ENCODE measurements around the gene USP44.
"Not testable (repeated sequence)": the region's sequence is repeated elsewhere in the genome, so short reads cannot be mapped to it uniquely, and the experiment has no call there.

USP44 gene

DNA sequence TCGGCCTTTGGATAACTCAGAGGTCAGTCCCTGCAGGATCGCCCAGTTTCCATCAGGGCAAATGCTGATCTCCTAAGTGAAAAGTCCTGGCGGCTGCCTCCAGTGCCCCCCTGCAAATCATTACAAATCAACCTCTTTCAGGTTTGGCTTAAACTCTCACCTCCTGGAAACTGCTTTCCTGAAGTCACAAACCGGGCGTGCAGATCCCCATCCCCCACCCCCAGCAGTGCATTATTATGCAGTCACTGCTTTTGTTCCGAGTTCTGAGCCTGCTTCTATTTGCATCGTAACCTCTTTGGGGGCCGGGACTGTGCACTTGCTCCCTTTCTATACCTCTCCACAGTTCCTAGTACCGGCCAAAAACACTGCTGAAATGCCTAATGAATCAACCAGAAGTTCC is at the start of gene USP44:
Gene USP44, minus strand, starts transcription at position 172 of the 400 bp plus-strand sequence. CDS start 17,220 bp downstream, outside the sequence.
- no peak for DNase-seq

DNA sequence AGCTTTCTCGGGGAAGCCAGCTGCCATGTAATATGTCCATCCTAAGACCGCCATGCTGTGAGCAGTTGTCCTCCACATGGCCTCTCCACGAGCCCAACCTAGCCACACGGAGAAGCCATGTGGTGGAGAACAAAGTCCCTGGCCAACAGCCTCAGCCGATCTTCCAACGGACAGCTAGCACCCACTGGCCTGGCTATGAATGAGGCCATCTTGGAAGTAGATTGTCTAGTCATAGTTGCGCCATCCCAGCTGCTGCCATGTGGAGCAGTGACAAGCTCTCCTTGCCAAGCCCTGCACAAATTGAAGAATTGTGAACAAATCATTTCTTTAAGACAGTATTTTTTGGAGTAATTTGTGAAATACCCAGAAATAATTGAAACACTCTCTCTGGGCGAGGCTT is 49.3 kb upstream of the USP44 start:
- DNase-seq = no peak

DNA sequence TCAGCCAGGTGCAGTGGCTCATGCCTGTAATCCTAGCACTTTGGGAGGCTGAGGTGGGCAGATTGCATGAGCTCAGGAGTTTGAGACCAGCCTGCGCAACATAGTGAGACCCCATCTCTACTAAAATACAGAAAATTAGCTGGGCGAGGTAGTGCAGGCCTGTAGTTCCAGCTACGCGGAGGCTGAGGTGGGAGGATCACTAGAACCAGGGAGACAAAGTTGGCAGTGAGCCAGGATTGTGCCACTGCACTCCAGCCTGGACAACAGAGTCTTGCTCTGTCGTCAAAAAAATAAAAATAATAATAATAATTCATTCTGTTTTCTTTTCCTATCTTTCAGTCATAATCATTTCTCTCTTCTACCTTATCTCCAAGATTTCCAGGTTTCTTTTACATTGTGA is 48.6 kb upstream of the USP44 start:
- no peak for DNase-seq

DNA sequence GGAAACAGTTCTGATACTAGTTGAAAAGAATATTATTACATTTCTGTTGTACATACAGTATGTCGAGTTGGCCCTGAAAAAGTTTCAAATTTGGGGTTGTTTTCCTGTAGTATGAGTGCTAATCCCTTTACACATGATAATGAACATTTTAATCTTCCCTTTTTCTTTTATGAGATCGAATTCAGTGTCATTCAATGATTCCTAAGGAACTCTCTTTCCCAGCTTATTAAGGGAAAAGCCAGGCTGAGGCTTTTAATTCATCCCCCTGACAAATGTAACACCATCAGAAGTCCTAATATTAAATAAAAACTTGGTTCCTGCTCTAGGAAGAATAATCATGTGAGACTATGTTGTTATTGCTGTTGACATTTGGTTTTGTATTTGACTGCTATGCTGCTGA is 42.9 kb upstream of the USP44 start:
- DNase-seq = no peak

DNA sequence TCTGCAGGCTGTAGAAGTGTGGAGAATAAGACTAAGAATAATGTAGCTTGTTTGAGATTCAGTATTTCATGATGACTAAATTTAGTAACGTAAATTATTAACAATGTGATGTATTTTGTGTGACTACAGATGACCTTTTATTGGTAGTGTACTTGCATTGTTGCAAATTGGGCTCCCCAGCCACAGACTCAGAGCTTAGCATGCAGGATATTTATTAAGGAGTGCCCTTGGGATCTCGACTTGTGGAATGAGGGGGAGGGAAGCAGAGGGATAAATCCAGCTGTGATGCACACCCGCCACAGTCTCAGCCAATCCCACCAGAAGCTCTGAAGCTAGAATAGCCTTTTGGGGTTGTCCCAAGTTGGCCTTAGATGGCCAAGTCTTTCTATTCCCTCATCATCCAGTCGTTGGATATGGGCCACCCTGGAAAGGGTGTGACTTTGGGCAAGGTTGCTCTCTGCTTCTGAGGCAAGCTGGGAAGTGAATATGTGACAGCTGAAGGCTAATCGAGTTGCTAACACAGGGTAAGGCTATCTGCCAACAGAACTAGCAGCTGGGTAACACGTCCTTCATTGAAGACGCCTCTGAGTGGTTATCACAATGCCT is 42.1 kb upstream of the USP44 start:
- peak; percentile 83 for DNase-seq

DNA sequence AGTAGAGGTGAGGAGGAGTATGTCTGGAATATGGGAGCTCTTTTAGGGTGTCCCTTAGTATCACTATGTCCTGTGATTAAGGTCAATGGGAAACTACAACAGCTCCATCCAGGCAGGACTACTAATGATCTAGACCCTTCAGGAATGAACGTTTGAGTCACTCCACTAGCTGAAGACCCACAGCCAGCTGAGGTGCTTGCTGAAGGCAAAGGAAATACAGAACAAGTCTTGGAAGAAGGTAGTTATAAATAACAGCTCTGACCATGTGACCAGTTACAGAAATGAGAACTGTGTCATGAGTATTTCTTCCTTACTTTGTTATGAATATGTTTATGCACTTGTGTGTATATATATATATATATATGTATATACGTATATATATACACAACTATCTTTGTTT is 40.5 kb upstream of the USP44 start:
- DNase-seq = no peak

DNA sequence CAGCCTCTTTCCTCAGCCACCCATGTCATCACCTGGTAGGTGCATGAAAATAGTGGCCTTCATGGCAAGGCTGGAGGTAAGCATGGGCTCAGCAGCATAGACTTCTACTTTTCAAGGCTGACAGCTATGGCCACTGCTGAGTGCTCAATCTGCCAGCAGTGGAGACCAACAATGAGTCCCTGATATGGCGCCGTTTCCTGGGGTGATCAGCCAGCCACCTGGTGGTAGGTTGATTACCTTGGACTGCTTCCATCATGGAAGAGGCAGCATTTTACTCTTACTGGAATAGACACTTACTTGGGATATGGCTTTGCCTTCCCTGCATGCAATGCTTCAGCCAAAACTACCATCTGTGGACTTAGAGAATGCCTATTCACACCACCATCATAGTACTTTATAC is 39.5 kb upstream of the USP44 start:
- no peak for DNase-seq

DNA sequence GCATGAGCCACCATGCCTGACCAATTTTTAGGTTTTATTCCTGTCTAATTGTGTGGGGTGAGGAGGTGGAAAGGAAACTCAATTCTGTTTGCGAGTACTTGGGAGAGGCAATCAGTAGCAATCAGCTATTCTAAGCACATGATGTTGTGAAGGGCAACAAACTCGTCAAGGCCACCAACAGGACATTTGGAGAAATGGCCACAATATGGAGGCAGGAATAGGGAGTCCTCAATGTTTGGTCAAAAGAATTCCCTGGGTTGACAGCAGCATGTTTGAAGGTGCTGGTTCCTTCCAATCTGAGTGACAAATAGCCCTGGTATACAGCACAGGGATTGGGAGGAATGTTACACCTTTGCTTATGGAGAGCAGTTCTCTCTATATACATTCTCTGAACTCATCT is 32.7 kb upstream of the USP44 start:
- DNase-seq = no peak

DNA sequence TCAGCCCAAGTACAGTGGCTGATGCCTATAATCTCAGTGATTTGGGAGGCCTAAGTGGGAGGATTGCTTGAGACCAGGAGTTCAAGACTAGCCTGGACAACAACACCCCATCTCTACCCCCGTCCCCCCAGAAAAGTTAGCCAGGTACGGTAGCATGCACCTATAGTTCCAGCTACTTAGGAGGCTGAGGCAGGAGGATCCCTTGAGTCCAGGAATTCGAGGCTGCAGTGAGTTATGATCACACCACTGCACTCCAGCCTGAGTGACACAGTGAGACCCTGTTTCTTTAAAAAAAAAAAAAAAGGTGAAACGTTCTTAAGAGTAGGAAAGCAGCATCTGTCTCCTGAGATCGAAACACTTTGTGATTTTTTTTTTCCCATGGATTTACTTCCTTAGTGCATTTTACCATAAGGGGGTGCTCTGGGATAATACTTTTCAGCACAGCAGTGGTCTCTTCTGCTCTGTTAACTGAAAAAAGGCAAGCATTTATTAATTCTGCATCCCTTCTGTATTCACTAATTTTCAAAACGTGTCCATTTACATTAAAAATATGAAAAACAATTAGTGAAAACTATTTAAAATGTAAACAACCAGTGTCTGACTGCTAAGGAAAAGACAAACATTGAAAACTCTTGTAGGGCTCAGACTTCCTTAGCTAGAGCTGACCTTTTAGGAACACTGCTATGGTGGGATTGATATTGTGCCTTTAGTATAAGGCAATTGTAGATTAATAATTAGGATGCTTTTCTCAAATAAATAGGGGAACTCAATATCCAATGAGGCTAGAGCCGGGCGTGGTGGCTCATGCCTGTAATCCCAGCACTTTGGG is 31.2 kb upstream of the USP44 start:
- DNase-seq = no peak

DNA sequence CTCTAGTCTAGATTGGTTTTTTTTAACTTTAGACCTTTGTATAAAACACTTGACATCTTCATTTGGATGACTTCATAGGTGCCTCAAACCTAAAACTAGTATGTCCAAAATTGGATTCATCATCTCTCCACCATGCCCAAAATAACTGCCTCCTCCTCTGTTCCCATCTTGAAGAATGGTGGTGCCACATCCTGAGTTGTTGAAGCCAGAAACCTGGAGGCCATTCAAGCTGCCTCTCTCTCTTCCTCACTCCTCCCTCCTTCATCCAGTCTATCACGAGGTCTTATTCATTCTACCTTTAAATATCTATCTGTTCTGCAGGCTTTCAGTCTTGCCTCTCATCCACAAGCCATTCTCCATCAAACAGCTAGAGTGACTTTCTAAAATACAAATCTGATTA is 26.5 kb upstream of the USP44 start:
- DNase-seq = no peak

DNA sequence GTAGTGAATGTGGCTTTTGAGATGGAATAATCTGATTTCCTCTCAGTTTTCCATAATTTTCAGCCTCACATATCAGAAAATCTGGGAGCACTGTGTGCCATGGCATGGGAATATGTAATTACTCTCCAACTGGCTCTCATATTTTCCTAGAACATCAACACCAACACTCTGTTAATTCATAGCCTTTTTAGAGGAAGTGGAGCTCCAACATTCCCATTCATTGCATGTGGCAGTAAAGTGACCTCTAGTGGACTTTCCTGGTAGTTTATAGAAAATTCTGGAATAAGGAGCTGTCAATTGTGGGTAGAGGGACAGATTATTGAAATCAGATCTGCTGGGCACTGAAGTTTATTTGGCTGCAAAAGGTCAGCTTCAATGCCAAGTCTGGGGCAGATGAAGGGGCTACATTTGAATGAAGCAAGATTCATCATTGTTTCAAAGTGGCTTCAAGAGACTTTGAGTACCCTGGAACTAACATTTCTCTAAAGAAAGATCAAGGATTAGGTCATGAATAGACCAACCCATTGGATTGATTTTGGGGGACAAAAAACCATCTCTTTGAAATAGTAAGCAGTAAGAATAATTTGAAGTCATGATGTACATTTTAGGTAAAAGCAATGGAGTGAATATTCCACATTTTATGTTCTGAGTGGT is 23.6 kb upstream of the USP44 start:
- DNase-seq = no peak

DNA sequence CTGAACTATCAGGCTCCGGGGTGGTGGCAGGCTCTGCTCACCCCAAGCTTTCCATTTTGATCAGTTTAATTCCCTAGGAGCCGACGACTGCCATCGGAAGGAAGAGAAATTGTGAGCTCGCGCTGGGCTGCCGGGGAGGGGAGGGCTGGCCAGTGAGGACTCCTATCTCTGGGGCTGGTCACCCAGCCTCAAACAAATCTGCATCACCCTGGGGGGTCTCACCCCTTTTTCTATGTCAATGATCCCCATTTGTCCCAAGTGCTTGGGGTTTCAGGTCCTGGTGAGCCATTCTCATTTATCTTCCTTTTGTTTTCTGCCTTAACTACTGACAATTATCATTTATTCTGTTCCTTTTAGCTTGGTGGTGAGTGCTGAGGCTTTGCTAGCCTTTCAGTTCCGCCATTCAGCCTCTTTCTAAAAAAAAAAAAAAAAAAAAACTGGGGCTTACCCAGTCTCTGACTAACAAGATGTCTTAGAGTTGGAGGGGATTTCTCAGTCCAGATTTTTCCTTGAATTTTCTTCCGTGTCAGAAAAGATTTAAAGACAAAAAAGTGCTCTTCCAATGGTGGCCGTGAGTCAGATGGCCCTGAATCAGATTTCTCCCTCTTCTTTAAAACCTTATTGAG is 22.8 kb upstream of the USP44 start:
- DNase-seq = no peak

DNA sequence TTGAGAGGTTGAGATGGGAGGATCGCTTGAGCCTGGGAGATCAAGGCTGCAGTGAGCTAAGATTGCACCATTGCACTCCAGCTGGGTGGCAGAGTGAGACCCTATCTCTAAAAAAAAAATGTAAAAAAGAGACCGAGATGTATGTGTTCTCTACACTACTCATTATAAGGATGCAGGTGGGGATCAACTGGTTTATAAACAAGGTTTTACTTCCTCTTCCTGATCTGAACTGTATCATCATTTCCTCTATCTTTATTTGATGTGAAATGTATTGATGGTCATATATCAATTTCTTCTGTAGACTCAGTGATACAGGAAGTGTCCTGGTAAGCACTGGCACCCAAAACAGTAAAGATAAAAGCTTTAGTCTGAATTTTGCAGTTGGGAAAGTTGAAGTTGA is 20.1 kb upstream of the USP44 start:
- no peak for DNase-seq

DNA sequence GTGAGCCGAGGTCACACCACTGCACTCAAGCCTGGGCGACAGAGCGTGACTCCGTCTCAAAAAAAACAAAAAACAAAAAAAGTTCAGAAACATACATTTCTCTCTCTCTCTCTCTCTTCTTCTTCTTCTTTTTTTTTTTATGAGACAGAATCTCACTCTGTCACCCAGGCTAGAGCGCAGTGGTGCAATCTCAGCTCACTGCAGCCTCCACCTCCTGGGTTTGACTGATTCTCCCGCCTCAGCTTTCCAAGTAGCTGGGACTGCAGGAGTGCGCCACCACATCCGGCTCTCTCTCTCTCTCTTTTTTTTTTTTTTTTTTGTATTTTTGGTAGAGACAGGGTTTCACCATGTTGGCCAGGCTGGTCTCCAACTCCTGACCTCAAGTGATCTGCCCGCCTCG is 16.8 kb upstream of the USP44 start:
- not testable (repeated sequence) for DNase-seq

DNA sequence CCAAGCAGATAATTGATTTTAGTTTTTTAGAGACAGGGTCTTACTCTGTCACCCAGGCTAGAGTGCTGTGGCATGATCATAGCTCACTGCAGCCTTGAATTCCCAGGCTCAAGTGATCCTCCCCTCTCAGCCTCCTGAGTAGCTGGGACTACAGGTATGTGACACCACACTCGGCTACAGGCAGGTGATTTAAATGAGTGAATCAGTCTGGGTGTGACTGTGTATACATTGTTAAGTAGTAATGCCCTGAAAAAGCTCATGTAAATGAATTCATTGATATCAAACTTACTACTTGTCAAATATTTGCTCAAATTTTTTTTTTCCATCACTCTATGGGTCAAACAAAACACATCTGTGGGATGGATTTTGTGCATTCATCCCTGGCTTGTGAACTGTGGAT is 6.3 kb upstream of the USP44 start:
- no peak for DNase-seq

DNA sequence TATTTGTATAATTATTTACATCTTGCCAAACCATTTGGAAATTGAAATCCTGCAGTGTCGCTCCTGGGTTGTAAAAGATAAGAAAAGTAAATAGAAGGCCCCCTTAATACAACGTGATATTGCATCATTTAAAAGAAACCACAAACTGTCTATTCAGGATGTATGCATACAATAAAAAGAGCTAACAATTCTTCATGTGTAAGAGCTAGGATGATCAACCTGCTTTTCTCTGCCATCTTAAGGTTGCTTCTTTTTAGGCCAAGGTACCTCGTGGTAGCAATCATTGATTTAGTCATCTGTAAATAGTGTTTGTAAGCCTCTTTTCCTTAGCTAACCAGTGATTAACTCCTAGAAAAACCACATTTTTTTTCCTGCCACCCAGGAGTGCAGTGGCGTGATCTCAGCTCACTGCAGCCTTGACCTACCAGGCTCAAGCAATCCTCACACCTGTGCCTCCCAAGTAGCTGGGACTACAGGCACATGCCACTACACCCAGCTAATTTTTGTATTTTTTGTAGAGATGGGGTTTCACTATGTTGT is 3.3 kb upstream of the USP44 start:
- no peak for DNase-seq

DNA sequence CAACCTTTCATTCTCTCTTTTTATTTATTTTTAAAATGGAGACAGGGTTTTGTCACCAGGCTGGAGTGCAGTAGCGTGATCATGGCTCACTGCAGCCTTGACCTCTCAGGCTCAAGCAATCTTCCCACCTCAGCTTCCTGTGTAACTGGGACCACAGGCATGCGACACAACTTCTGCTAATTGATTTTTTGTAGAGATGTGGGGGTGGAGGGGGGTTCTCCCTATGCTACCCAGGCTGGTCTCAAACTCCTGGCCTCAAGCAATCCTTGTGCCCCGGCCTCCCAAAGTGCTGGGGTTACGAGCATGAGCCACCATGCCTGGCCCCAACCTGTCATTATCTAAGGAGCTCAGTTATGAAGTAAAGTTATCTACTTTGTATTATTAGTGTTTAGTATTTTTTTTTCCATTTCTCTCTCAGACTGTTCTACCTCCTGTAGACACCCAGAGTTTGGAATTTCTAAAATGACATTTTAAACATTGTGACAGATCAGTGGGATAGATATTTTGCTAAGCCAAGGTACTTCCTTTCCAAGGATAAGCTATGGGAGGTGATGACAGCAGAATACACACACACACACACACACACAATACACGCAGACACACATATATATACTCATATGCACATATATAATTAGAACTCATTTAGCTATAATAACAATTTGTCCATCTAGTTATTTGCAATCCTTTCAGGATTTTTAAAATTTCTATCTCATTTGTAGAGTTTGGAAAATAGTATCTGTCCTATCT is 2.1 kb upstream of the USP44 start:
- no peak for DNase-seq

DNA sequence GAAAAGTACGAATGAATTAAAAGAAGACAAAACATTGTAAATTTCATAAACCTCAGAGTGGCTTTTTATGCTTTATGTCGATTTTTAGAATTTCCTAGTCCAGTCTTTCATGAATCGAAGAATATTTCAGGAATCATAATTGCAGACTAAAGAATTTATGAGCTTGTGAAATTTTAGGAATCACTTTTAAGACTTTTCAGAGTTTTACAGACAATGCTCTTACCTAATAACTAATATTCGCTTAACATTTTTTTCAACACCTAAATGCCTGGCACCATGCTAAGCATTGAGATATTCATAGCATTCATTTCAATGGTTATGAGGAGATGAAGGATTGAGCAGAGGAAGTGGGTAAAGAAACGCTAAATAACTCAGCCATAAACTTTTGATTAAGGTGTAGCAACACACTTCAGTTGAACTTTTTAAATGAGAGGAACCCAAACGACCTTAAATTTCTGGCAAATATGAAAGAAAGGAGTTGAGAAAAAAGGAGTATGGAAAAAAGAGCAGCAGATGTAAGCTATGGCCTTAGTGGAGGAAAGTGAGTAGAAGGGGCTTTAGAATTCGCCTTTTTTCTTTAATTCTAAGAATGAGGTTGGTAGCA is 739 bp upstream of the USP44 start:
- DNase-seq = no peak

DNA sequence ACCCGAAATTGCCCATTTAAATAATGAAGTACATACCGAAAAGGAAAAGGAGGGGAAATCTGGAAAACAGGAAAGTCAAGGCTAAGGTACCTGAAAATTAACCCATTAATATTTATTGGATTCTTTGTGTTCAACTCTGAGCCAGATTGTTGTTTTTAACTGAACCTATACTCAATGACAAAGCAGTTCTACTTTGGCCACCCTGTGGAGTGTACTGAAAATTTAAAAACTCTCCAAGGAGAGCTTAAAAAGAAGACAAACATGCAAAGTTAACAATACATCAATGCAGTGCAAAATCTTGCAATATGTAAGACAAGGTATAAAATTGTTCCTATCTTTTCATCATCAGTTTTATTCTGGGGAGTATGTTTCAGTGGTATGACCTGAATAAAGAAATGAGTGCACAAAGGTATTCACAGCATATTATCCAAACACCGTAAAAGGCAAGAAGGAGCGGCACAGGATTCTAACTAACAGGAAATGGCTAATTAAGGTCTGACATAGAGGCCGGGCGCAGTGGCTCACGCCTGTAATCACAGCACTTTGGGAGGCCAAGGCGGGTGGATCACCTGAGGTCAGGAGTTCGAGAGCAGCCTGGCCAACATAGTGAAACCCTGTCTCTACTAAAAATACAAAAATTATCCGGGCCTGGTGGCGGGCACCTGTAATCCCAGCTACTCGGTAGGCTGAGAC is 1.7 kb downstream of the USP44 start:
- DNase-seq = no peak

DNA sequence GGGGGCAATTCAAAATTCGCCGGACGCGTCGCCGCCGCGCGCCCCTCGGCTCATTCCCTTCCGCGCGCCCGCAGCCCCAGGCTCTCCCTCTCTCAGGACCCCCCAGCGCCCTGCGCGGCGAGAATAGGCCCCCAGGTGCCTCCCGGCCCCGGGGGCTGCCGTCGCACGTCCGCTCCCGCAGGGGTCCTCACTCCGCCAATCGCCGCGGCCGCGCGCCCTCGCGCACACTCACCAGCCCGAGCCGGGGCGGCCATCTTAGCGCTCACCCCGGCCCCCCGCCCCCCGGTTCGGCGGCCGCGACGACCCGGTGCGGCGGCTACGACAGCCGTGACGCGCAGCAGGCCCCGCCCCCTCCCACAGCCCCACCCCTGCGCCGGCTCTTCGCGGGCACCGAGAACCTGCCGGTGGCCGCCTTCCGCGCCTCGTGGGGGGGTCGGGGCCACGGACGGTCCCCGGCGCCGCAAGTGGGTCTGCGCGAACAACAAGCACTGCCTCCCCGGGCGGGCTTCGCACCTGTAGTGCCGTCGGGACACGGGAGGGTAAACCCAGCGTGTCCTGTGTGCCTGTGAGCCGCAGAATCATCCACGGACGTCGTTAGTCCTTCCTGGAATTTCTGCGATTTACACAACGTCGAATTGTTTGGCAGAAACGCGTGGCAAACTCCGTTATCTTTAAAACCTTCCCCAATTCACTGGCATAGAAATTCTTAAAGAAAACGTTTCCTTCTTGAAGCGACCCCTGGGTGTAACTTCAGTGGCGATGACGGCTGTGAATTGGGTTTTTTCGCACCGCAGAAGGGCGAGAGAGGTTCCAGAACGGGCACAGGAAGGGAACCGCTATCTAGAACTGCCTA is 2.5 kb downstream of the USP44 start:
- peak; percentile 46 for DNase-seq

Measured in femur (tissue), 1 donor.